B cell (primary cell): ENCODE results near the gene CROT. TPM values are rescaled to one million over a fixed set of nuclear protein-coding genes. Genes with fewer than 3 reads are reported as not detected.

ENCODE experiments used
- ATAC-seq: fragments of 200-7000 bp; cut with Tn5 transposase; one replicate; pipeline ENCODE4 v1.10.0; 2021; ENCODE audit warnings: low read depth, mild to moderate bottlenecking, moderate number of reproducible peaks, moderate library complexity
- CTCF ChIA-PET: fragments of 350-600 bp; sonication (Branson Sonifier 250); formaldehyde crosslinking; loops from one replicate; lab custom pipeline; 2021; ENCODE audit warnings: antibody characterized with exemption, inconsistent platforms; lab: Charles Lee
- POLR2A ChIA-PET: fragments of 350-600 bp; sonication (Branson Sonifier 250); formaldehyde crosslinking; loops from one replicate; lab custom pipeline; 2021; ENCODE audit warnings: antibody characterized with exemption; lab: Charles Lee
- DNase-seq: peaks from one replicate; pipeline ENCODE4 v3.0.0; 2013
- H2AFZ ChIP-seq: 2 replicates; pipeline ENCODE4 v1.6.1; 2012; ENCODE audit warnings: mild to moderate bottlenecking, low read depth, low read length; ENCODE audit not compliant: insufficient read depth, poor library complexity, severe bottlenecking
- H3K27ac ChIP-seq, 2 donors: 1 replicate in 1 of 2; 2 replicates in 1 of 2; pipeline ENCODE4 v1.5.1; 2012 to 2013; ENCODE audit warnings: low read length in 2 of 2, mild to moderate bottlenecking in 2 of 2, moderate library complexity in 1 of 2
- H3K27me3 ChIP-seq, 4 experiments: fragments of 200-600 bp in 1 of 4; sonication (generic) in 1 of 4; replicated peaks in 1 of 4; 1 replicate in 2 of 4; 2 replicates in 2 of 4; pipeline versions ENCODE4 v1.6.1 to v1.7.0; 2013 to 2016; ENCODE audit warnings: low read length in 3 of 4, mild to moderate bottlenecking in 2 of 4, mixed read lengths in 1 of 4, moderate library complexity in 1 of 4; ENCODE audit not compliant: insufficient read depth in 4 of 4, control insufficient read depth in 3 of 4; ENCODE audit errors: control extremely low read depth in 1 of 4
- H3K36me3 ChIP-seq, 2 experiments: replicated peaks in 1 of 2; 1 replicate in 1 of 2; 2 replicates in 1 of 2; pipeline versions ENCODE4 v1.6.1 to v1.7.1; 2013; ENCODE audit warnings: low read length in 1 of 2; ENCODE audit not compliant: insufficient read depth in 2 of 2, control insufficient read depth in 1 of 2; ENCODE audit errors: control extremely low read depth in 1 of 2, extremely low read depth in 1 of 2
- H3K4me1 ChIP-seq, 2 donors: fragments of 200-600 bp in 1 of 2; sonication (generic) in 1 of 2; 1 replicate in 1 of 2; 2 replicates in 1 of 2; pipeline versions ENCODE4 v1.5.1 to v1.6.1; 2013 to 2017; ENCODE audit warnings: low read length in 2 of 2; ENCODE audit not compliant: control insufficient read depth in 2 of 2, insufficient read depth in 2 of 2
- H3K4me2 ChIP-seq: replicated peaks from 2 replicates; pipeline ENCODE3; 2012; ENCODE audit warnings: mild to moderate bottlenecking, low read depth, low read length; ENCODE audit not compliant: poor library complexity, severe bottlenecking
- H3K4me3 ChIP-seq, 5 experiments: fragments of 200-600 bp in 1 of 5; sonication (generic) in 1 of 5; 1 replicate in 3 of 5; 2 replicates in 2 of 5; pipeline versions ENCODE4 v1.5.1 to v1.7.0; 2011 to 2016; ENCODE audit warnings: low read length in 4 of 5, mild to moderate bottlenecking in 4 of 5, low read depth in 2 of 5, control low read depth in 1 of 5, moderate library complexity in 1 of 5; ENCODE audit not compliant: insufficient read depth in 1 of 5; ENCODE audit errors: control extremely low read depth in 1 of 5, extremely low read depth in 1 of 5
- H3K79me2 ChIP-seq: fragments of 200-600 bp; sonication (generic); one replicate; pipeline ENCODE4 v1.6.0; 2016; ENCODE audit warnings: low read length; ENCODE audit not compliant: control insufficient read depth, insufficient read depth
- H3K9ac ChIP-seq: fragments of 200-600 bp; sonication (generic); 2 replicates; pipeline ENCODE4 v1.6.1; 2017; ENCODE audit warnings: mild to moderate bottlenecking, low read length, moderate library complexity
- H3K9me3 ChIP-seq, 3 donors: one replicate each; pipeline versions ENCODE4 v1.6.1 to v1.7.1; 2013; ENCODE audit warnings: low read length in 2 of 3; ENCODE audit not compliant: control insufficient read depth in 2 of 3, insufficient read depth in 1 of 3; ENCODE audit errors: control extremely low read depth in 1 of 3
- H4K20me1 ChIP-seq: 2 replicates; pipeline ENCODE4 v1.6.0; 2012; ENCODE audit warnings: mild to moderate bottlenecking, low read length; ENCODE audit not compliant: insufficient read depth, control insufficient read depth, poor library complexity, severe bottlenecking
- H3K27ac Mint-ChIP-seq: one replicate; pipeline ENCODE4 v1.8.0; 2021; ENCODE audit warnings: mixed read lengths
- H3K27me3 Mint-ChIP-seq: one replicate; pipeline ENCODE4 v1.8.0; 2021; ENCODE audit warnings: mixed read lengths
- H3K4me1 Mint-ChIP-seq: one replicate; pipeline ENCODE4 v1.8.0; 2021; ENCODE audit warnings: mixed read lengths
- H3K4me3 Mint-ChIP-seq: one replicate; pipeline ENCODE4 v1.8.0; 2021; ENCODE audit warnings: mixed read lengths
- H3K9me3 Mint-ChIP-seq: one replicate; pipeline ENCODE4 v1.8.0; 2022; ENCODE audit warnings: mixed read lengths; ENCODE audit not compliant: insufficient read depth
- CTCF ChIP-seq: fragments of 200-600 bp; IDR thresholded peaks from one replicate; pipeline ENCODE4 v1.8.0; 2022; ENCODE audit warnings: antibody characterized with exemption, mild to moderate bottlenecking
- EZH2 ChIP-seq: IDR thresholded peaks from 2 replicates; pipeline ENCODE4 v1.6.1; 2012; ENCODE audit warnings: borderline replicate concordance, low read depth, mild to moderate bottlenecking, moderate library complexity, low read length; ENCODE audit not compliant: insufficient read depth, poor library complexity, severe bottlenecking
- WGBS: methylation state at CpG from one replicate; pipeline ENCODE4 v1.1.5; 2013; ENCODE audit warnings: missing lambda C conversion rate; ENCODE audit not compliant: insufficient coverage; 5-methylcytosine and 5-hydroxymethylcytosine counted together
- intact Hi-C: fragments of 100-400 bp; cut with micrococcal nuclease; formaldehyde crosslinking; loops from one replicate; pipeline ENCODE4 v1.10.0; 2022
- polyA plus RNA-seq: library from polyadenylated mRNA; depleted of rRNA; stranded (reverse); fragments of >200 nt; gene quantifications from 2 replicates; pipeline ENCODE4 v1.2.3, GENCODE V29; 2012
- total RNA-seq, 2 donors: library from RNA; stranded (reverse); fragments of 120-200 nt in 1 of 2; gene quantifications; 1 replicate in 1 of 2; 2 replicates in 1 of 2; pipeline versions ENCODE4 v1.2.3 to v1.2.4, GENCODE V29; 2013 to 2022

The CROT gene
- total and polyA plus RNA-seq, 2 donors (not counting 1 experiment from before 2014, with no cell fraction given): 2.7 to 13.3 TPM

DNA sequence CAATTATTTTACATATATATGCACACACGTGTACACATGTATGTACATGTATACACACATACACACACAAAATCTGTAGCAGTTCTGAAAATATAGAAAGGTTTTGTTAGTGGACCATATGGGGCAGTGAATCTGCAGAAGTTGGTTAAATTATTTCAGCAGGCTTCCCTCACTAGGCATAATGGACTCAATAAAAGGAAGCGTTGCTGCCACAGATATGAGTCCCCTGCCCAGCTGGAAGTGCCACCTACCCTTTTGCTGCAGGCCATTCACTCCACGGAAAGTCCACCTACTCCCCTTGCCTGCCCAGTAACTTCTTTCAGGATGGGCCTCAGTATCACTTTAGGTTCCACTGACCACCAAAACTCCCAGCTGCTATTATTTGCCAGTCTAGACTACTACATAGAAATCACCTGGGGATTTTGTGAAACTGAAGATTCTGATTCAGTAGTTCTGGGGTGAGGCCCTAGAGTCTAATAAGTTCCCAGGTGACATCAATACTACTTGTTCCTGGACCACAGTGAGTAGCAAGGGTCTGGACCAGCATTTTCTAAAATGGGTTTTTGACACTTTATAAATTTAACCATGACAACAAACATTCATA lies 29.3 kb upstream of the CROT start:
- DNase-seq (no peak), ATAC-seq (no peak)
- no peaks in the 10 kb centered on the region for H3K9me3 Mint-ChIP-seq
- no peak for TF ChIP-seq EZH2
- no peak for TF ChIP-seq CTCF
- peaks cover 9% of the 10 kb centered on the region for H3K4me1 Mint-ChIP-seq
- Histone ChIP-seq H3K9ac (no peak overlapping the region), H4K20me1 (no peaks in the 10 kb centered on the region), H3K4me2 (no peak overlapping the region), H3K4me1 (no peaks in the 10 kb centered on the region), H2AFZ (no peak overlapping the region), H3K36me3 (no peaks in the 10 kb centered on the region), H3K4me3 (no peak overlapping the region), H3K9me3 (no peaks in the 10 kb centered on the region), H3K27me3 (no peaks in the 10 kb centered on the region), H3K79me2 (no peaks in the 10 kb centered on the region), H3K27ac (no peak overlapping the region)
- H3K27ac Mint-ChIP-seq: no peak overlapping the region
- ChIA-PET POLR2A (no interaction called here), CTCF (interaction anchor here (0.6 to 8.5 kb wide), 5 partner anchors 30 to 571 kb away, joined by 3 to 230 read pairs (median 4); no protein-coding TSS in a partner anchor)
- 100% methylated on average over 1 of the region's 3 CpGs for WGBS
- H3K27me3 Mint-ChIP-seq: no peaks in the 10 kb centered on the region
- no peak overlapping the region for H3K4me3 Mint-ChIP-seq
- intact Hi-C loops: no loop called here

DNA sequence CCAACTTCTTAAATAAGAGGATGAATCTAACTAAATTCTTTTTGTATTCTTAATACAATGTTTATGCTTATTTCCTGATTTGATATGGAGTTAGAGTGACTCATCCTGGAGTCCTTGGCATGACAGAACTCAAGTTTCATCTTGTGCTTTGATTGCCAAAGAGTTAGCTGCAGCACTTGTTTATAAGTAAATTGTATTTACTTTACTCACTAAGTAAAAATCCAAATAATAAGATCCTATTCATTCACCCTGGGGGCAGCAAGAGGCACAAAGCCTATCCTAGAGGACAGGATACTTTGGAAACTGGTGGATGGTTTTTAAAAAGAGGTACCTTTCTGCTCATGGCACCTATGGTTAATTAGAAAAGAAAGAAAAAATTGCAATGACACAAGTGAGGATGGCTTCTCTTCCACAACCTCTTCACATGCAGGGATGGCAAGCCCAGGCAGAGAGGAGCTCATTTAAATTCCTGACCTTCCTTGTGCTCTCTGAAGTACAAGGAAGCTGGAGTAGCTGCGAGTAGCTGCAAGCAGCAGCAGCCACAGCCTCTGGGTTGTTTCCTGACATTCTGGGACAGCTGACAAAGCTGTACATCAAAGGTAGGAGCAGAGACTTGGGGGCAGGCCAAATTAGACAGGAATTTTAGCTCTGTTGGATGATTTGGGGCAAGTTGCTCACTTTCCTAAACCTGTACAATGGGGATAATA lies 28.5 kb upstream of the CROT start:
- no peaks in the 10 kb centered on the region for H3K27me3 ChIP-seq
- ChIA-PET CTCF (interaction anchor here (1.2 to 8.5 kb wide), 3 partner anchors 93 to 252 kb away, joined by 3 to 230 read pairs (median 4); no protein-coding TSS in a partner anchor), POLR2A (no interaction called here)
- H3K4me2 ChIP-seq: no peak overlapping the region
- no peak overlapping the region for H3K4me3 ChIP-seq
- 25% methylated on average over 1 of the region's 1 CpG for WGBS
- no peaks in the 10 kb centered on the region for H4K20me1 ChIP-seq
- Mint-ChIP-seq H3K4me3 (no peak overlapping the region), H3K4me1 (peaks cover 9% of the 10 kb centered on the region), H3K27me3 (no peaks in the 10 kb centered on the region), H3K9me3 (no peaks in the 10 kb centered on the region), H3K27ac (no peak overlapping the region)
- H3K36me3 ChIP-seq: no peaks in the 10 kb centered on the region
- no peaks in the 10 kb centered on the region for H3K79me2 ChIP-seq
- no peaks in the 10 kb centered on the region for H3K9me3 ChIP-seq
- H3K4me1 ChIP-seq: no peaks in the 10 kb centered on the region
- TF ChIP-seq CTCF (no peak), EZH2 (no peak)
- no peak overlapping the region for H3K27ac ChIP-seq
- H3K9ac ChIP-seq: no peak overlapping the region
- H2AFZ ChIP-seq: no peak overlapping the region
- intact Hi-C loops: no loop called here
- ATAC-seq: no peak
- no peak for DNase-seq
